ENCODE data around the gene MAK. TPM values are rescaled to one million over a fixed set of nuclear protein-coding genes. Genes with fewer than 3 reads are reported as not detected.

MAK gene
- under 1 TPM in 2 of 4 donors, not detected in 2; 0.33 to 0.34 TPM for total RNA-seq

GRCh38 chr6:10837995-10838793 lies at the start of gene MAK:
MAK (minus strand) TSS chr6:10838539; CDS start chr6:10830648, 7,891 bp downstream.
- no peak for TF ChIP-seq CTCF (IDR thresholded peaks at IDR 0.05; ENCODE audit: low read depth)

GRCh38 chr6:10886691-10887502 lies 48.6 kb upstream of the MAK start, which contains the start of gene SYCP2L:
SYCP2L (plus strand) TSS chr6:10887052; CDS start chr6:10887127, 75 bp downstream.
- TF ChIP-seq CTCF (IDR thresholded peaks at IDR 0.05; ENCODE audit: low read depth), result no peak

GRCh38 chr6:10884245-10884972 lies 46.1 kb upstream of the MAK start:
- no peak for TF ChIP-seq CTCF (IDR thresholded peaks at IDR 0.05; ENCODE audit: low read depth)

- no peak for TF ChIP-seq CTCF (IDR thresholded peaks at IDR 0.05; ENCODE audit: low read depth)
Measured at GRCh38 chr6:10883312-10884244, 45.2 kb upstream of the MAK start.

- no peak for TF ChIP-seq CTCF (IDR thresholded peaks at IDR 0.05; ENCODE audit: low read depth)
Measured at GRCh38 chr6:10882657-10883171, 44.4 kb upstream of the MAK start.

- no peak for TF ChIP-seq CTCF (IDR thresholded peaks at IDR 0.05; ENCODE audit: low read depth)
Measured at GRCh38 chr6:10880366-10880765, 42.0 kb upstream of the MAK start.
